GM12878 (cell line): Measurements from ENCODE around the gene SLC39A13. TPM values are rescaled to one million over a fixed set of nuclear protein-coding genes. Genes with fewer than 3 reads are reported as not detected.
A peak's percentile ranks its signal among the peaks of the same experiment; 100 is the strongest.

Experiments used
- ATAC-seq: fragments of 200-7000 bp; cut with Tn5 transposase; 3 replicates; pipeline ENCODE4 v1.9.1; 2020; ENCODE audit warnings: mild to moderate bottlenecking, moderate library complexity
- BruUV-seq: library from RNA; stranded (reverse); fragments of 400-500 nt; replicated peaks from 2 replicates; lab custom pipeline; 2021; lab: Mats Ljungman, UMichigan
- CTCF ChIA-PET: fragments of 300-600 bp; sonication (Branson Sonifier 250); formaldehyde crosslinking; extraction: SDS; loops from one replicate; lab custom pipeline; 2021; ENCODE audit warnings: inconsistent platforms; lab: Yijun Ruan, JAX
- POLR2A ChIA-PET: fragments of 350-600 bp; formaldehyde crosslinking; extraction: SDS; loops from one replicate; lab custom pipeline; 2021; ENCODE audit warnings: inconsistent platforms; lab: Charles Lee
- RAD21 ChIA-PET: fragments of 300-600 bp; sonication (Branson Sonifier 250); formaldehyde crosslinking; loops from one replicate; lab custom pipeline; 2023; ENCODE audit warnings: antibody characterized with exemption; ENCODE audit not compliant: unreplicated experiment; lab: Charles Lee
- SMC1A ChIA-PET: fragments of 300-600 bp; sonication (Branson Sonifier 250); formaldehyde crosslinking; loops from one replicate; lab custom pipeline; 2023; ENCODE audit not compliant: unreplicated experiment, uncharacterized antibody; lab: Charles Lee
- DNase-seq: peaks from one replicate; pipeline ENCODE4 v3.0.0-alpha.2; 2011; ENCODE audit warnings: low read depth, low spot score
- FAIRE-seq: peaks from 3 replicates; lab custom pipeline; 2011; peaks lifted over from hg19 to GRCh38; lab: Jason Lieb, UNC
- H2AFZ ChIP-seq: 2 replicates; pipeline ENCODE4 v1.6.0; 2011; ENCODE audit warnings: low read depth, low read length, control low read depth; ENCODE audit not compliant: control insufficient read depth
- H3K27ac ChIP-seq: 2 replicates; pipeline ENCODE4 v1.5.1; 2011; ENCODE audit warnings: control low read depth; ENCODE audit not compliant: control insufficient read depth, insufficient read depth
- H3K27me3 ChIP-seq, 2 experiments: replicated peaks in 1 of 2; 2 replicates each; pipeline versions ENCODE4 v1.6.0 to v1.6.1; 2011; ENCODE audit warnings: low read length in 1 of 2; ENCODE audit not compliant: control insufficient read depth in 2 of 2, insufficient read depth in 2 of 2
- H3K36me3 ChIP-seq, 2 experiments: 2 replicates each; pipeline ENCODE4 v1.5.1; 2011; ENCODE audit warnings: low read length in 1 of 2; ENCODE audit not compliant: control insufficient read depth in 2 of 2, insufficient read depth in 2 of 2
- H3K4me1 ChIP-seq: 2 replicates; pipeline ENCODE4 v1.6.1; 2011; ENCODE audit warnings: mild to moderate bottlenecking, low read length, moderate library complexity, mixed read lengths; ENCODE audit not compliant: control insufficient read depth, insufficient read depth
- H3K4me2 ChIP-seq: 2 replicates; pipeline ENCODE4 v1.6.0; 2011; ENCODE audit warnings: control low read depth; ENCODE audit not compliant: control insufficient read depth, insufficient read depth
- H3K4me3 ChIP-seq: fragments of 200-600 bp; sonication (generic); 2 replicates; pipeline ENCODE4 v1.5.1; 2016
- H3K79me2 ChIP-seq: 2 replicates; pipeline ENCODE4 v1.6.0; 2011; ENCODE audit warnings: low read length; ENCODE audit not compliant: control insufficient read depth, insufficient read depth
- H3K9ac ChIP-seq: 2 replicates; pipeline ENCODE4 v1.8.0; 2011; ENCODE audit warnings: low read length, control low read depth, mixed read lengths; ENCODE audit not compliant: control insufficient read depth, insufficient read depth
- H3K9me3 ChIP-seq: replicated peaks from 3 replicates; pipeline ENCODE4 v1.5.1; 2011; ENCODE audit warnings: mild to moderate bottlenecking, low read length; ENCODE audit not compliant: control insufficient read depth, insufficient read depth
- H4K20me1 ChIP-seq: 2 replicates; pipeline ENCODE4 v1.6.0; 2011; ENCODE audit not compliant: control insufficient read depth, insufficient read depth
- CBX5 ChIP-seq: sonication (generic); IDR thresholded peaks from 2 replicates; pipeline ENCODE4 v1.6.1; 2016; ENCODE audit warnings: low read depth, moderate library complexity, mild to moderate bottlenecking, inconsistent platforms
- CHD4 ChIP-seq: fragments of 200-600 bp; sonication (generic); IDR thresholded peaks from 2 replicates; pipeline ENCODE4 v1.6.1; 2016; ENCODE audit warnings: mild to moderate bottlenecking
- CREM ChIP-seq: IDR thresholded peaks from 2 replicates; pipeline ENCODE4 v1.6.1; 2014; ENCODE audit warnings: antibody characterized with exemption, low read depth
- EED ChIP-seq: sonication (generic); IDR thresholded peaks from 2 replicates; pipeline ENCODE4 v1.6.1; 2016; ENCODE audit warnings: antibody characterized with exemption, low read depth
- ELK1 ChIP-seq: IDR thresholded peaks from 2 replicates; pipeline ENCODE4 v1.6.1; 2012; ENCODE audit warnings: low read depth, low read length, improper control_type of control experiment
- EP300 ChIP-seq, 2 experiments: fragments of 150-350 bp in 1 of 2; IDR thresholded peaks; 2 replicates each; pipeline ENCODE4 v1.6.1; 2011 to 2012; ENCODE audit warnings: low read depth in 2 of 2, low read length in 2 of 2, borderline replicate concordance in 1 of 2, improper control_type of control experiment in 1 of 2, inconsistent platforms in 1 of 2; ENCODE audit not compliant: control insufficient read depth in 1 of 2
- FOS ChIP-seq: IDR thresholded peaks from 3 replicates; pipeline ENCODE4 v1.6.1; 2011; ENCODE audit warnings: borderline replicate concordance; ENCODE audit not compliant: insufficient read length; ENCODE audit errors: extremely low read depth
- FOXM1 ChIP-seq: IDR thresholded peaks from 2 replicates; pipeline ENCODE4 v1.6.1; 2012; ENCODE audit warnings: low read depth, mild to moderate bottlenecking, inconsistent platforms, low read length, moderate library complexity
- JUND ChIP-seq: IDR thresholded peaks from 2 replicates; pipeline ENCODE4 v1.6.1; 2012; ENCODE audit warnings: low read depth, mild to moderate bottlenecking, low read length, improper control_type of control experiment, moderate library complexity
- KAT2A ChIP-seq: conservative IDR thresholded peaks from 2 replicates; pipeline ENCODE4 v1.6.1; 2011; ENCODE audit warnings: low read depth, low read length; ENCODE audit not compliant: control insufficient read depth
- RFX5 ChIP-seq: IDR thresholded peaks from 2 replicates; pipeline ENCODE4 v1.6.1; 2011; ENCODE audit warnings: low read depth, low read length, improper control_type of control experiment
- SMAD5 ChIP-seq: IDR thresholded peaks from 2 replicates; pipeline ENCODE4 v1.6.1; 2016; ENCODE audit warnings: antibody characterized with exemption, low read depth
- SREBF2 ChIP-seq: IDR thresholded peaks from 2 replicates; pipeline ENCODE4 v1.6.1; 2012; ENCODE audit warnings: mild to moderate bottlenecking, low read length
- SUPT20H ChIP-seq: IDR thresholded peaks from 2 replicates; pipeline ENCODE4 v1.6.1; 2011; ENCODE audit warnings: low read depth, mild to moderate bottlenecking, low read length, moderate library complexity, borderline replicate concordance; ENCODE audit not compliant: control insufficient read depth
- ZNF217 ChIP-seq: fragments of 450-650 bp; IDR thresholded peaks from 2 replicates; pipeline ENCODE4 v1.6.1; 2017; ENCODE audit warnings: antibody characterized with exemption, mild to moderate bottlenecking
- ZNF687 ChIP-seq: fragments of 450-650 bp; IDR thresholded peaks from 2 replicates; pipeline ENCODE4 v1.6.1; 2017; ENCODE audit warnings: mild to moderate bottlenecking, moderate library complexity
- ZSCAN29 ChIP-seq: fragments of 450-650 bp; IDR thresholded peaks from 2 replicates; pipeline ENCODE4 v1.6.1; 2017; ENCODE audit warnings: mild to moderate bottlenecking, moderate library complexity
- WGBS: methylation state at CpG from one replicate; pipeline ENCODE4 v1.1.6; 2016; ENCODE audit warnings: low lambda C conversion rate; ENCODE audit not compliant: insufficient replicate concordance, insufficient coverage; ENCODE audit errors: missing lambda C conversion rate; 5-methylcytosine and 5-hydroxymethylcytosine counted together
- in situ Hi-C: fragments of 300-500 bp; cut with MboI; formaldehyde crosslinking; loops from 9 replicates; pipeline ENCODE4 v1.14.3; 2018; ENCODE audit warnings: mixed read lengths
- intact Hi-C: fragments of 100-400 bp; cut with micrococcal nuclease; formaldehyde crosslinking; loops from one replicate; pipeline ENCODE4 v1.14.2; 2022; ENCODE audit not compliant: unreplicated experiment
- polyA plus RNA-seq, 11 experiments: library from polyadenylated mRNA; depleted of rRNA in 4 of 11; unstranded in 6 of 11; stranded (reverse) in 5 of 11; fragments of >200 nt; fragmentation: Nextera tagmentation in 4 of 11; fragmentation: Illumina TruSeq in 1 of 11; extraction: Ambion mirVana in 4 of 11; extraction: Trizol in 1 of 11; gene quantifications; 1 replicate in 1 of 11; 2 replicates in 10 of 11; pipeline versions ENCODE4 v1.2.1 to v1.2.3, GENCODE V29; 2011 to 2016; ENCODE audit warnings: inconsistent platforms in 2 of 11, missing spikeins in 2 of 11, low read depth in 1 of 11
- total RNA-seq, 4 experiments: library from RNA; depleted of rRNA in 3 of 4; stranded (reverse); fragments of >200 nt in 3 of 4; fragmentation: Illumina TruSeq in 1 of 4; extraction: Trizol in 1 of 4; gene quantifications; 2 replicates each; pipeline versions ENCODE4 v1.2.1 to v1.2.3, GENCODE V29; 2013 to 2021

SLC39A13 gene
- total and polyA plus RNA-seq, 10 of the 15 experiments (the other 5 are each of a cell fraction or from before 2014, with no cell fraction given) = 0.23 to 19.8 (median 6.3) TPM

- Histone ChIP-seq H3K79me2 (no peaks in the 10 kb centered on the region; the same call in 1 of the 2 replicates), H3K4me1 (peaks cover 41% of the 10 kb centered on the region), H3K9ac (no peak overlapping the region), H3K36me3 (no peaks in the 10 kb centered on the region; a peak in 1 of 4 replicates), H3K4me2 (no peak overlapping the region), H3K9me3 (no peaks in the 10 kb centered on the region), H3K4me3 (no peak overlapping the region), H2AFZ (no peak overlapping the region), H4K20me1 (no peaks in the 10 kb centered on the region), H3K27me3 (no peaks in the 10 kb centered on the region), H3K27ac (peak overlapping the region; percentile 15; the same call in 1 of the 2 replicates)
- DNase-seq = no peak
- in situ Hi-C loops = no loop called here
- ChIA-PET RAD21 (interaction anchor here (1.0 to 3.7 kb wide), 6 partner anchors 7 to 19 kb away, joined by 4 to 21 read pairs (median 12); partner anchors contain the start of gene SPI1), POLR2A (interaction anchor here (0.7 to 8.5 kb wide), 8 partner anchors 7 to 350 kb away, joined by 3 to 94 read pairs (median 4); partner anchors contain the start of genes ACP2 and SPI1), CTCF (interaction anchor here (0.7 to 5.0 kb wide), 9 partner anchors 8 to 775 kb away, joined by 3 to 40 read pairs (median 5); partner anchors contain the start of genes ATG13 and SPI1), SMC1A (interaction anchor here (1.7 to 5.0 kb wide), 3 partner anchors 10 to 19 kb away, joined by 6 to 36 read pairs (median 23); partner anchors contain the start of gene SPI1)
- no peak for FAIRE-seq
- no peak for TF ChIP-seq ZSCAN29
- TF ChIP-seq ZNF217 = no peak
- TF ChIP-seq FOS = no peak
- TF ChIP-seq RFX5 = no peak
- no peak for TF ChIP-seq EP300 (IDR thresholded peaks at IDR 0.05; ENCODE audit: borderline replicate concordance in 1 of 2, control insufficient read depth in 1 of 2, low read depth in 2 of 2, low read length in 2 of 2)
- no peak for TF ChIP-seq CREM
- TF ChIP-seq KAT2A = no peak
- no peak for TF ChIP-seq SUPT20H
- TF ChIP-seq CHD4 = no peak
- no peak for TF ChIP-seq EED
- TF ChIP-seq ZNF687 = no peak
- no peak for TF ChIP-seq FOXM1
- no peak for TF ChIP-seq CBX5
- no peak for TF ChIP-seq ELK1
- TF ChIP-seq SMAD5 = no peak
- TF ChIP-seq JUND = no peak
- TF ChIP-seq SREBF2 = no peak
- intact Hi-C loops = no loop called here
- BruUV-seq = no TSS peak
- WGBS = 71% methylated on average over 14 of the region's 14 CpGs
- ATAC-seq = no peak
Measured at GRCh38 chr11:47392546-47393162, 15.7 kb upstream of the SLC39A13 start.
